Fibroblast of mammary gland (primary cell): Measurements from ENCODE around the gene GOPC.
"Not testable (repeated sequence)": the region's sequence is repeated elsewhere in the genome, so short reads cannot be mapped to it uniquely, and the experiment has no call there.

ENCODE experiments used
- DNase-seq: peaks from one replicate; pipeline ENCODE4 v3.0.0-alpha.2; 2010; ENCODE audit warnings: low read depth
- H3K4me3 ChIP-seq: 2 replicates; pipeline ENCODE4 v1.5.1; 2011; ENCODE audit warnings: low read depth, mild to moderate bottlenecking, low read length, moderate library complexity; ENCODE audit not compliant: control insufficient read depth
- TF ChIP-seq, protein P1 (sequence below): conservative IDR thresholded peaks from 2 replicates; pipeline ENCODE4 v1.5.1; 2011; ENCODE audit warnings: low read depth, low read length, inconsistent platforms; ENCODE audit not compliant: control insufficient read depth, insufficient read depth

The GOPC gene

DNA sequence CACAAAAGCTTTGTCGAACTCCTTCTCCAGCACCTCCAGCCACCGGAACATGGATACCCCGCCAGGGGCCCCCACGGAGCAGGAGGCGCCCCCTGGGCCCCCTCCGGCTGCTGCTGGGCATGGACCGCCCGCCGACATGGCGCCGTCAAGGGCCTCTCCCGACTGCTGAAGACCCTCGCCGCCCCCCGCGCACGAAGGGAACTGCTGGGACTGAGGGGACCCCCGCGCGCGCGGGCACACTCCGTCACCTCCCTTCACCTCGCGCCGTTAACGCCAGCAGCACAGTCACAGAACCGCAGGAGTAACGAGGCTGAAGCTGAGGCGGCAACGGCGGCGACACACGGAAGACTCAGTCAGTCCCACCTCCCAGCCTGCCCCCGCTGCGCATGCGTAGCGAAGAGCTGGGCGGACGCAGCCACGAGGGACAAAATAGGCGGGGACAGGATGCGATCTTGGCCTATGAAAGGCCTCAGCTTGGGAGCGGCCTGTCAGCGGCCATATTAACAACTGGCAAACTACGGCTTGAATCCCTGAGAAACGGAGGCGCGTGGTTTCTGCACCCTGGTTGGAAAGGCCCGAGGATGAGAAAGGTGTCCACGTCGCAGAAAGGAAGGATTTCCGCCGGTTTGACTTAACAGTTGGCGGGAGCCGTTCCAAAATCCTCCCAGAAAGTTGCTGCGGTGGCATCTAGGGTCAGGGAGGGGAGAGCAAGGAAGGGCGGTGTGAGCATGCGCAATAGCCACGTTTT lies at the start of gene GOPC:
Gene GOPC, minus strand, starts transcription at position 361 of the 748 bp plus-strand sequence. Its CDS starts 223 bp downstream, at position 138.
- peak; percentile 97 for DNase-seq
- peak within 1 kb of the TSS; percentile 95 for H3K4me3 ChIP-seq
- TF ChIP-seq, protein P1, sequence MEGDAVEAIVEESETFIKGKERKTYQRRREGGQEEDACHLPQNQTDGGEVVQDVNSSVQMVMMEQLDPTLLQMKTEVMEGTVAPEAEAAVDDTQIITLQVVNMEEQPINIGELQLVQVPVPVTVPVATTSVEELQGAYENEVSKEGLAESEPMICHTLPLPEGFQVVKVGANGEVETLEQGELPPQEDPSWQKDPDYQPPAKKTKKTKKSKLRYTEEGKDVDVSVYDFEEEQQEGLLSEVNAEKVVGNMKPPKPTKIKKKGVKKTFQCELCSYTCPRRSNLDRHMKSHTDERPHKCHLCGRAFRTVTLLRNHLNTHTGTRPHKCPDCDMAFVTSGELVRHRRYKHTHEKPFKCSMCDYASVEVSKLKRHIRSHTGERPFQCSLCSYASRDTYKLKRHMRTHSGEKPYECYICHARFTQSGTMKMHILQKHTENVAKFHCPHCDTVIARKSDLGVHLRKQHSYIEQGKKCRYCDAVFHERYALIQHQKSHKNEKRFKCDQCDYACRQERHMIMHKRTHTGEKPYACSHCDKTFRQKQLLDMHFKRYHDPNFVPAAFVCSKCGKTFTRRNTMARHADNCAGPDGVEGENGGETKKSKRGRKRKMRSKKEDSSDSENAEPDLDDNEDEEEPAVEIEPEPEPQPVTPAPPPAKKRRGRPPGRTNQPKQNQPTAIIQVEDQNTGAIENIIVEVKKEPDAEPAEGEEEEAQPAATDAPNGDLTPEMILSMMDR = peak; percentile 3

DNA sequence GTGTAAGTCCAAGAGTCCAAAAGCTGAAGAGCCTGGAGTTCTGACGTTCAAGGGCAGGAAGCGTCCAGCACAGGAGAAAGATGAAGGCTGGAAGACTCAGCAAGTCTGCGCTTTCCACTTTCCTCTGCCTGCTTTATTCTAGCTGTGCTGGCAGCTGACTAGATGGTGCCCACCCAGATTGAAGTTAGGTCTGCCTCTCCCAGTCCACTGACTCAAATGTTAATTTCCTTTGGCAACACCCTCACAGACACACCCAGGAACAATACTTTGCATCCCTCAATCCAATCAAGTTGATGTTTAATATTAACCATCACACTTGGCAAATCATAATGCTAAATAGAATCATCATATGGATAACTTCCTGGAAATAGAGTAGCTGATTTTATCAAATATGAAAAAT lies 49.7 kb upstream of the GOPC start:
- not testable (repeated sequence) for DNase-seq

DNA sequence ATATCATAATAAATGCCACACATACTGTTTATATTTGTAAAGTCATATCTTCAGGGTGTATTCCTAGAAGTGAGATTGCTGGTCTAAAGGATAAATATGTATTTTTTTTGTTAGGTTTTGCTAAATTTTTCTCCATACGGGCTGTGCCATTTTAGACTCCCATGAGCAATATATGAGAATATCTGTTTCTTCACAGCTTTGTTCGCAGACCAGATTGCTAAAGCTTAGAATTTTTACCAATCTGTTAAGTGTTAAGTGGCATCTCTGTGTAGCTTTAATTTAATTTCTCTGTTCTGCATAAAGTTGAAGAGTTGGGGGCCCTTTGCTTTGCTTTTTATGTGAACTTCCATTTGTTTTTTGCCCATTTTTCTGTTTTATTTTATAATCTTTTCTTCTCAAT lies 40.7 kb upstream of the GOPC start:
- DNase-seq = no peak
- TF ChIP-seq, protein P1 = no peak
- no peak overlapping the region for H3K4me3 ChIP-seq

More for the DNA sequence above, 49.7 kb upstream of the GOPC start:
- H3K4me3 ChIP-seq = not testable (repeated sequence)

DNA sequence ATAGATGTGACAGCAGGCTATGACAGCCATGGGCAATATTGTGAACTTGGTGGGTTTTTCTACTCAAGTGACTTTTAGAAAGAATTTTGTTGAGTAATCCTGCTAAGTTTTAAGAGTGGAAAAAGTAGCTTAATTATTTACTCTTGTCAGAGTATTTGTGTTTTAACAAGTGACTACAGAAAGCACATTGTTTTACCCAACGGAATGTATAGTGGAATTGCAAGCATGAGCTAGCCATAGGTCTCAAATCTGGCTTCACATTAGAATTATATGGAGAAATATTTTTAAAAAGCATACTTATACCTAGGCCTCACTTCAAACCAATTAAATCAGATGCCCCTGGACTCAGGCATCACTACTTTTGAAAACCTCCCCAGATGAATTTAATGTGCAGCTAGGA lies 35.5 kb upstream of the GOPC start:
- TF ChIP-seq, protein P1 = no peak
- no peak for DNase-seq
- H3K4me3 ChIP-seq = no peak overlapping the region

DNA sequence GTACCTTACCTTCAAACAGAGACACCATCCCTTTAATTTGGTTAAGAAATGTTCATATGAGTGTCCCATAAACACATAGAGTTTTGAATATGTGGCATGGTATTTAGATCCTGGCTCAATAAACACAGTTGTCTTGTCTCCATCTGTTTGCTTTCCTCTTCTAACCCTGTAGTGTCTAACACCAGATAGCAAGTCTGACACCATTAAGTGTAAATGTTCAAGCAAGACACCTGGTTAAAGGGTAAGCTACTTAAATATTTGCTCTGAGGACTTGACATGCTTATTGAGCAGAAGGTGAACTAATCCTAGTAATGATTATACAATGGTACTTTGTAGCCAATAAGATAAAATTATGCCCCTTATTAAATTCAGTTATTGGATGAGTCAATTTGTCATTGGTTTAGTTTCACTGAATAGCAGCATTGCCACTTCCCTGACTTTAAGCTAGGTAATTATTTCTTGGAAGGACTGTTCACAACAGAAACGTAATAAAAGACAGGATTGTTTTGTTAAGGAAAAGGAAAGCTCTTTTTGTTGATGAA lies 26.9 kb upstream of the GOPC start:
- no peak for DNase-seq
- H3K4me3 ChIP-seq = no peak overlapping the region
- TF ChIP-seq, protein P1 = no peak

DNA sequence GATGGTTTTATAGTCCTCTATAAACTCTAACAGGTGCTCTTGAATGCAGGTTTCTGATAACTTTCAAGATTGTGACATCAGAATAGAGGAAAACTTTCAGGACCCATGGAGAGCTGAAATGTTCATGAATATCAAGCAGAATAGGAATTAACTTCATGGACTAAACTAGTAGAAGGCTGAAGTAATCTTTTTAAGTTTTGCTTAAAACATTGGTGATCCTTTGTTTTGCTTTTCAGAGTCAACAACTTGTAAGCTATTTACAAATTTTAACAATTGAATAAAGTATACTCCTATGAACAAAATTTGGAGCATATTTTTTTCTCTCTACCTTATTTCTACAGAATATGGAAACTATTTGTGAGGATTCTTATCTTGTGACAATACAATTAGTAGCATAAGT lies 25.2 kb upstream of the GOPC start:
- TF ChIP-seq, protein P1 = no peak
- no peak overlapping the region for H3K4me3 ChIP-seq
- DNase-seq = no peak

DNA sequence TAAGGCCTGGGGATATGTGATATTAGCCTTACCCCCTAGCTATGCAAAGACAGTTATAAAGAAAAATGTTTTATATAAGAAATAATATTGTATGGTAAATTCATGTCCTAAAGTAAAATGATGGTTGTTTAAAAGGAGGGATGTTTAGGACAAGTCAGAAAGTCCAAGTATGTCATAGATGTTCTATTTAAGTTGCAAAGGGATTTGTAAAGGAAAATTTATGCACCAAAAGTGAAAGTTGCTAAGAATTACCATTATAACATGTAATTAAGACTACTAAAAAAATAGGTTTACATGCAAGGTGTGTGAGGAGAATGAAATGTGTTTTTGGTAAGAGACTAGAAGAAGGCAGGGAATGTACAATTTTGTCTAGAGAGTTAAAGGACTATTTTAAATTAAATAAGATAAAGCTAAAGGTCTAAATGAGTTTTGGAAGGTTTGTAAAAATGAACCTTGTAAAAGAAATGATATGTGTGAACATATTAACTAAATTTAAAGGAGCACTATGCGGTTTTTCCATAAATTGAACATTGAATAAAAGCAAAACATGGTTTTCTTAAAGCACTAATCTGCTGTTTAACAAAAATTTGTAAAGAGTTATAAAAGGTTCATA lies 22.7 kb upstream of the GOPC start:
- TF ChIP-seq, protein P1 = no peak
- peak; percentile 14 for DNase-seq
- H3K4me3 ChIP-seq = no peak overlapping the region
